Right renal pelvis (tissue), 4 donors: ENCODE results near the gene C5orf34. TPM values are rescaled to one million over a fixed set of nuclear protein-coding genes. Genes with fewer than 3 reads are reported as not detected.
"Not testable (repeated sequence)": the region's sequence is repeated elsewhere in the genome, so short reads cannot be mapped to it uniquely, and the experiment has no call there.

Source experiments
- DNase-seq, 4 donors: peaks; one replicate each; pipeline ENCODE4 v3.0.0-alpha.2; 2013; ENCODE audit warnings: low read depth in 4 of 4, low spot score in 3 of 4, missing footprints in 1 of 4
- polyA plus RNA-seq, 4 donors: library from polyadenylated mRNA; unstranded; fragments of 120-200 nt; gene quantifications; one replicate each; pipeline ENCODE4 v1.2.1, GENCODE V29; 2013; ENCODE audit not compliant: insufficient read length in 4 of 4

Gene C5orf34, protein sequence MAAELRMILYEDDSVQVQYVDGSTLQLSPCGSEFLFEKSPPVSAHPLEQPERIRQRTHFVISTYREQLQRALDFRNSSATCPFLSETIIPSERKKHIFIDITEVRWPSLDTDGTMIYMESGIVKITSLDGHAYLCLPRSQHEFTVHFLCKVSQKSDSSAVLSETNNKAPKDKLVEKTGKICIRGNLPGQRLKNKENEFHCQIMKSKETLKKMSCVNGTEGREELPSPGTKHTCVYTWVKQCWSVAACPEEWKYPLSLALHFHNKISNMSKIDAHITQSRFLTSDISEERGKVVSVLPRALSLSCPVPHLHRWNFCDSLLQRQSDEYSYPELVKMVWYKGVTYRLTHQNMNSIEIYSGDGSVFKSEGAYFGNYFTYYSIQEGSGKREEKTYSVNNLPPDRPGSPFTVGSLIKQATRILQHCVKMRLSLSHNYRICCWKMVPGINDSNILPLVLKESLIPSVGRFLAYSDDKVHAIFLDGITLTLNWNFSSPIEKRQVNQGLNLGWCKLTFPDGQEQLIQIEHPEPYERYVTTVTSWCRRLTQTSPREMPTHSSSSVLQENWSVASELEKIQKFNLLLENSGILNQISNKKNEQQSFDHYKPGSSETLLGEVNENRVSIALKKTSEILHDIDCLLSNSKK
- 1 to 10 TPM; 4.5 to 6.1 (median 5.7) TPM for polyA plus RNA-seq

DNA sequence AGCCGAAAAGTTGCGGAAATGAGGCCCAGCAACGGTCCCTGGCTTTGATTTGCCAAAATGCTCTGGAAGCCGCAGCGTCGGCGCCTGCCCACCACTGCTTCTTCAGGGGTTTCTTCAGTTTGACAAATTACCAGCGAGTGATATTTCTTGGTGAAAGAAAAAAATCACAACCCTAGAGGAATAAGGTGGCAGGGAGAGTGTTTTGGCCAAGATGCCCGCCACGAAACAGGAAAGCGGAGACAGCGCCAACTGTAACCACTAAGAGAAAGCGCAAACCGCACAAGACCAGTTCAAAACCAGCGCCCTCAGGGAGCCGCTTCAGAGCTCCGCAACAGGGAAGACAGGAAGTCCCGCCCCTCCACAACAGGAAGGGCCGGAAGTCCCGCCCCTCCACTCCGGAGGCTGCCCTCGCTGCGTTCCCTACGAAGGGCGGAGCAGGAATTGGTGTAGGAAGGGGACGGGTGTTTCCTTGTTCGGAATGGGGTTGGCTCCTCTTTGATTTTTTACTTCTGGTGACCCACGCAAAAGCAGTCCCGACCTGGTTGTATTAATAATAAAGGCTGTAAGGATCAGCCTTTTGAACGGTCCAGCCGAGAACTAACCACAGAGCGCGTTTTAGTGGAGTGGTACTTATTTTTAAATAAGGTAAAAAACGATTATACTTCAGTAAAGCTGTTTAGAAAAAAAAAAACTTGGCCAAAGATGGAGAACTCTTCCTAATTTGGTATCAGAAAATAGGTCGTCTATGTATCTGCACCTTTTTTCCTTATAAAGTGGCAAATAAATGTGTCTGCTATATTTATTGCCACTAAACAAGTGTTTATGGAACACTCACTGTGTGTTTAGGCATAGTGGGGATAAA lies at the start of gene C5orf34:
Gene C5orf34, minus strand, starts transcription at position 333 of the 862 bp plus-strand sequence. CDS start 5,809 bp downstream, outside the sequence.
- DNase-seq: peak; percentile 91 to 95 (median 93)

DNA sequence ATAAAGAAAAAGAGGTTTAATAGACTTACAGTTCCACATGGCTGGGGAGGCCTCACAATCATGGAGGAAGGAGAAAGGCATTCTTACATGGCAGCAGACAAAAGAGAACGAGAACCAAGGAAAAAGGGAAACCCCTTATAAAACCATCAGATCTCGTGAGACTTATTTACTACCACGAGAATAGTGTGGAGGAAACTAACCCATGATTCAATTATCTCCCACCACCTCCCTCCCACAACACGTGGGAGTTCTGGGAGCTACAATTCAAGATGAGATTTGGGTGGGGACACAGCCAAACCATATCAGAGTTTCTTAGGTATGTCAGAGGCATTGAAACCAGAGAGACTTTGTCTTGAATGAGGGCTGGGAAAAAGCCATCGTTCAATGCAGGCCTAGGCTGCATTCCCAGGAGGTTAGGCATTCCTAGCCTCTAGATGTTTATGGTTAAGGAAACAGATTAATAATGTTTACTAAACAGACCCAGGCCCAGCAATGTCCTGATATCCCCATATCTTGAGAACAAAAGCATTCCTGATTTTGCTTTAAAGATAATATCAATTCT lies 49.4 kb upstream of the C5orf34 start:
- no peak for DNase-seq

DNA sequence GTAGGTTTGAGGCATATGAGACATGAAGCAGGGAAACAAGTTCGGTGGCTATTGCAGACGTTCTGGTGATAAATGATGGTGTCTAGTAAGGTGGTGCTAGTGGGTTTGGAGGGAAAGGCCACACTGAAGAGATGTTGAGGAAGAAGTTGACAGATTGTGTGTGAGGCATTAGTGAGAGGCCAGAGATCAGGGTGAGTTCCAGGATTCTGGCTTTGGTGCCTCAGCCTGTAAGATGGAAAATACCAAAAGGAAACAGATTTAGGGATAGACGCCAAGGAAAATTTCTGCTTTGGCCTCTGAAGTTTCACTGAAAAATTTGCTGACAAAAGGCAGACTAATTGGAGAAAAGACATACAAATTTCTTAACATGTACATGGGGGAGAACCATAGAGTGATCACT lies 48.4 kb upstream of the C5orf34 start:
- peak in 1 of 4 donors; percentile 3 for DNase-seq

DNA sequence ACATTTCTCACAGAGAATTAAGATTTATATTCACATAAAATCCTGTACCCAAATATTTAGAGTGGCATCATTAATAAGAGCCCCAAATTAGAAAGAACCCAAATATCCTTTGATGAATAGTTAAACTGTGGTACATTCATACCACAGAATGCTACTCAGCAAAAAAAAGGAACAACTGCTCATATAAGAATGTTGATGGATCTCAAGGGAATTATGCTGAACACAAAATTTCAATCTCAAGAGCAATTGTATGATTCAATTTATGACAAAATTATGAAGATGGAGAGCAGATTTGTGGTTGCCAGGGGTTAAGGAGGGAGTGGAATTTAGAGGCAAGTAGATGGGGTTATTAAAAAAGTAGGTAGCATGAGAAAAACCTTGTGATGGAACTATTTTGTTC lies 46.4 kb upstream of the C5orf34 start:
- no peak for DNase-seq

DNA sequence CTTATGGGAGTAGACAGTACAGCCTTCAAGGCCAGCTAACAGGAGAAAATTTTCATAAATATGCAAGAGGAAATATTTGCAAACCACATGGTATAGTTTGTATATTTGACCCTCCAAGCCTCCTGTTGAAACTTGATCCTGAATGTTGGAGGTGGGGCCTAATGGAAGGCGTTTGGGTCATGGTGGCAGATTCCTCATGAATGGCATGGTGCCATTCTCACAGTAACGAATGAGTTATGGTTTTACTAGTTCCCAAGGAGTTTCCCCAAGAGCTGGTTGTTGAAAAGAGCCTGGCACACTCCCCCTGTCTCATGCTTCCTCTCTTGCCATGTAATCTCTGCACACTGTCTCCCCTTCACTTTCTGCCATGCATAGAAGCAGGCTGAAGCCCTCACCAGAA lies 45.2 kb upstream of the C5orf34 start:
- no peak for DNase-seq

DNA sequence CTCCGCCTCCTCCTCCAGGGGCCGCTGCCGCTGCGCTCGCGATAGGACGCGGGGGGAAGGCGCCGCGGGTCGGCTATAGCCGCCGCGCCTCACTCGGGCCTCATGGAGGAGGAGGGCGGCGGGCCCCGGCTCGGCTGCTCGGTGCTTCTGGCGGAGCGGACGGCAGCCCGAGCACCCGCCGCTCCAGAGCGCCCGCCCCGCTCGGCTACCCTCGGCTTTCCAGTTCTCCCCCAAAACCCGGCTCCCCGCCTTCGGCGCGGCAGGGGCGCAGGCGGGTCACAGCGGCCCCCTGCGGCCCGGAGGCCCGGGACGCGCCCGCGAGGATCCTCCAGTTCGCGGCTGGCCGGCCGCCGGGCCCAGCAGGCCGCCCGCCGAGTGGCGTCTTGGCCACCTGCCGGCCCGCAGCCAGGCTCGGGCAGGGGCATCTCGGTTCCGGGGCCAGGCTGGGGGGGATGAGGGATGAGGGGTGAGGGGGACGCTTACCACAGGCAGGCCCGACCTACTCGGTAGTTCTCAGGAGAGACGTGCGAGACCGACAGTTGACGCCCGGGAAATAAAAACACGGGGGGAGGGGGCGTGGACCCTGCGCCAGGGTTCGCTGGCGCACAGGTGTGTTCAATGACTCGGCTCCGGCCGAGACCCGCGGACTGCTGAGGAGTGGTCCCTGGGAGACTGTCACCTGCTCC lies 42.1 kb upstream of the C5orf34 start, which contains the start of gene PAIP1:
Gene PAIP1, minus strand, starts transcription at position 221 of the 686 bp plus-strand sequence. CDS start 231 bp downstream, outside the sequence.
- peak; percentile 57 to 77 (median 72) for DNase-seq

DNA sequence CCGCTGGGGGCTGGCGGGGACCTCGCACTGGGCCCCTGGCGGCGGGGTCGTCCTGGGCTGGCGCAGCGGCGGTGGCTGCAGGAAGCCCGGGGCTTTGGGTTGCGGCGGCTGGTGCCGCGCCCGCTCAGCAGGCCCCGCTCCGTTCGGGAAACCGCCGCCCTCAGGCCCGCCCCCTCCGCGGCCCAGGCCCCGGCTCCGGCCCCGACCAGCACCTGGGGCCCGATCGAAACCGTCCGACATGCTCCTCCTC lies 41.6 kb upstream of the C5orf34 start:
- not testable (repeated sequence) for DNase-seq

DNA sequence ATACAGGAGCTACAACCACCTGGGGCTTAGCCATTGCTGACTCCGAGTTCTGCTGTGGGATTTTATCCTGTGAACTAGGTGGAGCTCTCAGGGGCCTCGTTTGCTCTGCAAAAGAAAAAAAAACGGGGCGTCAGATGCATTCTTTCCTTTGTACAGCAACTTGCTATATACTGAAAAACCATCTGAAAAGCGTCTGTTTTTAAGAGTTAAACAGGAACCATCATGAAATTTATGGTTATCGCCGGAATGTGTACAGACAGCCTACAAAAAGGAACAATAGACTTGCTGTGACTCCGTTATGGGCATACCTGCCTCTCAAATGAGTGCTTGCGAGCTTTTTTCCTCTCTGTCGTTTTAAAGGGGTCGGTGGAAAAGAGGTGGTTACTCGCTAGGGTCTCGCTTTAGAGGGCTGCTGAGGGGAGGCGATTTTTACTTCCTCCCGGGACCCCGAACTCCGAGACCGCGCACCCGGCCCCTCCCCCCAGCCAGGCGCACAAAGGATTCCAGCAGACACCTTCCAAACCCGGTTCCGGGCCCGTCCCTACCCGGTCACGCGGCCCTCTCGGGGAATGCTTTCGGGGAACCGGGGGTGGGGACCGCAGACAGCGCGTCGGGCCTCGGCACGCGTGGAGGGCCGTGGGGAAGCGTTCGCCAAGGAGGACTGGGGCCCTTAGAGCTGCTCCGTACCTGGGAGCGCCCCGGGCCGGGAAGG lies 41.1 kb upstream of the C5orf34 start:
- DNase-seq: peak; percentile 31 to 61 (median 50)

DNA sequence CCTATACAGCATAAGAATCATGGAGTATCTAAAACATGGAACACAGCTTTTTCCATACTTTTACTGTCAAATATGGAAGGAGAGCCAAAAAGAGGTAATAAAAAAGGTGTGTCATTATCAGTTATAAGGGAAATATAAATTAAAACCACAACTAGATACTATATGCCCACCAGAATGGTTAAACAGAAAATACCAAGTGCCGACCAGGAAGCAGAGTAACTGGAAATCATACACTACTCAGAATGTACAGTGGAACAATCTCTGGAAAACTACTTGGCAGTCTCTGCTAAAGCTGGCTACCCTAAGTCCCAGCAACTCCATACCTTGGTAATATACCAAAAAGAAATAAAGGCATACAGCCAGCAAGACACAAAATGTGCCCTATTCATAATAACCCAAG lies 39.5 kb upstream of the C5orf34 start:
- DNase-seq: no peak

DNA sequence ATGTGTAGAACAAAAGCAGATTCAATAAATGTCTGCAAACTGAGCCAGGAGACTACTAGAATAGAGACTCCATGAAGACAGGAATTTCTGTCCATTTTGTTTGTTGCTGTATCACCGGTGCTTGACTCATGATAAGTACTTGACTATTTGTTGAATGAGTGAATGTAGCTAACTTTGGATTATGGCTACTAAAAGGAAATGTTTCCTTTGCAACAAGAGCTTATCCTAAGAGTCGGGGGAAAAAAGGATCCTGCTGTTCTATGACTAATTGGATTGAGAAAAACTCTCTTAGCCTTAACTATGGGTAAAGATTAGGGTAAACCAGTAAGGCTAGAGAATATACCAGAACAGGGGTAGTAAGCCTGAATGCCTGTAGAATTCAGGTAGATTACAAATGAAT lies 38.4 kb upstream of the C5orf34 start:
- DNase-seq: no peak

DNA sequence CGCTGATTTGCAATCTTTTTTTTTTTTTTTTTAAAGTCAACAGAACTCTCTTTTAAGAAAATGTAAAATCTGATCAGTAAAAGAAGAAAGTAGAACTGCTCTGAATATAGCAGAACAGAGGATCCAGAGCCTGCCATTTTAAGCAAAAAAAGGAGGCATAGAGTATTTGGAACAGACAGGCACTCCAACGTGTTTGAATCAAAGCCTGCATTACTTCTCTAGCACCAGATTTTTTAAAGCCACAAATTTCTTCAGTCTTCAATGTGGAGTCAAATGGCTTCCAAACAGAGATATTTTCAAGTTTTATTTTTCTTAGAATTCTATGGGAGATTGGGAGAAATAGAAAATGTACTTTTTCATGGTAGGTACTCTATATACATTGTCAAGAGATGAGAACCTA lies 36.8 kb upstream of the C5orf34 start:
- no peak for DNase-seq

DNA sequence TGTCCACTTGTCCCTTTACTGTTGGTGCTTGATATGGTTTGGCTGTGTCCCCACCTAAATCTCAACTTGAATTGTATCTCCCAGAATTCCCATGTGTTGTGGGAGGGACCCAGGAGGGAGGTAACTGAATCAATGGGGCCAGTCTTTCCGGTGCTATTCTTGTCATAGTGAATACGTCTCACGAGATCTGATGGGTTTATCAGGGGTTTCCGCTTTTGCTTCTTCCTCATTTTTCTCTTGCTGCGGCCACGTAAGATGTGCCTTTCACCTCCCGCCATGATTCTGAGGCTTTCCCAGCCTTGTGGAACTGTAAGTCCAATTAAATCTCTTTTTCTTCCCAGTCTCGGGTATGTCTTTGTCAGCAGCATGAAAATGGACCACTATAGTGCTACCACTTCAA lies 34.3 kb upstream of the C5orf34 start:
- DNase-seq: not testable (repeated sequence)

DNA sequence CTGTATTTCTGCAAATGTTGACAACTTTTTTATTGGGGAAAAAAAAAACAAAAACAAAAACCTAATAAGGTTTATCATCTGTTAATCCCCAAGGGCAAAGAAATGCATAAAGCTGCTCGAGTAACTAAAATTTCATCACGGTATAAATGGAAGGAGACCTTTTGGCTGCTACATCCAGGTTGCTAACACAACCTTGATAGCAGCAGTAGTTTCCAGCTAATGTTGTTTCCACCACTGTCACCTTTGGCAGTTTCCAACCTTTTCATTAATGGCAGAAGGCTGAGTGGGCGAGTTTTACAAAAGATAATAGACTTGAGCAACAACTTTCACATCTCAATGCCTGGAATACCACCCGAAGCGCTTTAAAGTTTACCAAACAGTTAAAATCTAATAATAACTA lies 33.4 kb upstream of the C5orf34 start:
- DNase-seq: no peak

DNA sequence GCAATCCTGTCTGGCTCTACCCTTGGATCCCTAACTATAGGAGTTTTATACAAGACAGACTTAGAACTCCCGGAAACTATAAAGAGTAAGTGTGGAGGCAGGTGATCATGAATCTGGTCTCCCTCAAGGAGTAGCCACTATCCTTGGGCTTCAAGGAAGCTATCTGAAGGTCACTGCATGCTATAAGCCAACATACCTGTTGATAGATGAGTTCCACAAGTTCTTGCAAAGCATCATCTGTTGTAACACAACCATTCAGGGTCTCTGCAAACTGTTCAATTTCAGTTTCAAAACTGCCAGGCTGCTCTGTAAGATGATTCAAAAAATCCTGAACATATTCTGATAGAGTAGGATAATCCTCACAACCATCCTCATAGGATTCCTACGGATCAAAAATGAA lies 32.6 kb upstream of the C5orf34 start:
- no peak for DNase-seq

DNA sequence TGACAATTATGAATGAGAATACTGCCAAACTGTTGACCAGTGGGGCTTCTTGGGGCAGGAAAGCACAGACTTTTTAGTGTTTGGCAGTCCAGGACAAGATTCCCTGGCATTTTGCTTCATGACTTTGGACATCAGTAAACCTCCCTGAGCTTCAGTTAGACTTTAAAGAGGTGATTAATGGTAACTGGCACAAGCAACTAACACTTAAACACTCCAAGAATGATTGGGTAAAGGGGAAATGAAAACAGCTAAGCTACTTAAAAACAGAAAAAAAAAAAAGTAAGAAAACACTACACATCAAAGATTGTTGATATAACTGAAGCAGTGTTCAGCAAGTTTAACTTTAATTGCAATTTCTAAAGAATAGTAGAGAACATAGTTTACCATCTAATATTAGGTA lies 28.5 kb upstream of the C5orf34 start:
- no peak for DNase-seq

DNA sequence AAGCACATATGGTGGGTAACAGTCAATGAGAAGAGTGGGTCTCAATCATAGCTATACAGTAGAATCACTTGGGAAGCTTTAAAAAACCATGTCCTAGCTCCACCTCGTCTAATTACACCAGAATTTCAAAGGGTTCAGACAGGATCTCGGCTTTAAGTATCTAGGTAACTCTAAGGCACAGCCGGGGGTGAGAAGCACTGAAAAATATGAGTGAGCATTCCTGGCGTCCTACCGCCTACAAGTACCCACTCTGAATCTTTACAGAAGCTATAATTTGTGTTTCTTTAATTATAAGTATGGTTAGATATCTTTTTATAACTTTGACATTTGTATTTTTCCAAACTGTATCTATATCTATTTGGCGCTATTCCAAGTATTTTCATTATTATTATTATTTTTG lies 25.8 kb upstream of the C5orf34 start:
- DNase-seq: no peak

DNA sequence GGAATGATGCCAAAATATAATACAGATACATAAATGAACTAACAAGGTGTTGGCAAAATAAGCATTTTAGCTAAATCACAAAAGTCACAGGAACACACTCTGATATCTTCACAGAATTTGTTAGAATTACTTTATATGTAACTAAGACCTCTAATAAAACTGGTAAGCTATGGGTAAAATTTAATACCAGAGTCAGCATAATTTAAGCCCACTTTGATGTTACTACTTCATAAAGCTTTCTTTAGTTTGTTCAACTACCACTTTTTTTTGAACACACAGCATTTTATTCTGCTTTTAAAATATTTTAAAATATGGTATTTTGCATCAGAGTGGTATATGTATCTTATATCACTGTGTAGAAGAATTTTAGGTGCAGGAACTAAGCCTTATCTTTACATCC lies 22.0 kb upstream of the C5orf34 start:
- DNase-seq: no peak

DNA sequence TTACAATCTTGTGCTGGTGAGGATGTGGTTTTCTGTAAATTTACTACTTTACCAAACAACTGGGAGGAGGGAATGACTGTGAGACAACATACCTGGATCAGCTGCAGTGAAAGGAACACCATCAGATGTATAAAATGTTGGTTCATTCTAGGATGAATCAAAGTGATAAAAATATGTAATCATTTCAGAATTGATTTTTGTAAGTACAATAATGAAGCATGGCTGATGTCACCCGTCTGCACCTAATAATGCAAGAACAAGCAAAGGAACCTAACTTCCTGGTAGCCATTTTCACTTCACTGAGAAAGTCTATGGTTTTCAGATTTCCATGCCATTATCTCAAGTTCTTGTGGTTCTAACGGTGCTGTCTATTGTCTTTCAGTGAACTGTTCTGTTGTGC lies 18.7 kb upstream of the C5orf34 start:
- DNase-seq: no peak

DNA sequence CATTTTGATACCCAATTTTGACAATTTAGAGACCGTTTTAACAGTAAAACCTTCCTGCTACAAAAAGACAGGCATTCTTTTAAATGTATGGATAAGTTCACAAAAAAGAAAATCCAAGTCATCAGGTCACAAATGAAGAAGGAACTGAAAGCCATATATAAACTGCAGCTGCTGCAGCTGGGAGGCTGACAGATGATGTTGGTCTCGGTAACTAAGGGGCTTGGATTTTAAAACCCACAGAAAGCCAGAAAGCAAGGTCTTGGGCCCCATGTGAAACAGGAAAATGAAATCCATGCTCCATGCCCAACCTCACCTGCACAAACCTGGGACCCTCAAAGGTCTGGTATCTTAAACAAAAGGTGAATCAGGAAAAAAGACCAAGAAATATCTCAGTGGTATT lies 15.7 kb upstream of the C5orf34 start:
- no peak for DNase-seq

DNA sequence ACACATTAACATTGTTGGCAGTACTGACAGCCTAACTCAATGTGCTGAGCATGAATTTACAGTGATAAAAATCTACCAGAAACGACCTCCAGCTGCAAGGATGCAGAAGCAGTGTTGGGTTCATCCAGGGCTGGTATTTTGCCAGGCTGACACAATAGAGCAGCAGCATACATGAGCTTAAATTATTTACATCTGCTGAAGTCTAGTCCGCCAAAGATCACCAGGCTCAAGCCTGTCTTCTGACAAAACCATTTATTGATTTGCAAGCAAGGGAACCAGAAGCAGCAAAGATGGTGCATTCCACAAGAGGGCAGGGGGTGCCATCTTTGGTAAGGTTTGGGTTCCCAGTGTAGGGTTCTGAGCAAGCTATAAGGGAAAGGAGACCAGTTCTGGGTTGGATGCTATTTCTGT lies 8.7 kb upstream of the C5orf34 start:
- DNase-seq: no peak
